ENCODE measurements around the gene PXDN.

- TF ChIP-seq CTCF (IDR thresholded peaks at IDR 0.05) (no peak), POLR2A (IDR thresholded peaks at IDR 0.05) (no peak), EP300 (IDR thresholded peaks at IDR 0.05) (no peak)
Observed at GRCh38 chr2:1741851-1742250, 2.5 kb downstream of the PXDN start.
